NCI-H2107 (cell line): Measurements from ENCODE around the gene CAVIN2.
A peak's percentile ranks its signal among the peaks of the same experiment; 100 is the strongest.

Source experiments
- DNase-seq: peaks from one replicate; lab custom pipeline; 2025; lab: John Stamatoyannopoulos, UW

CAVIN2 gene

GRCh38 chr2:191839918-191840804 lies 6.7 kb downstream of the CAVIN2 start:
- no peak for DNase-seq

GRCh38 chr2:191838526-191838925 lies 8.4 kb downstream of the CAVIN2 start:
- no peak for DNase-seq

- DNase-seq = no peak
Measured at GRCh38 chr2:191836853-191837769, 9.8 kb downstream of the CAVIN2 start.

- DNase-seq = no peak
Measured at GRCh38 chr2:191836471-191836852, 10.4 kb downstream of the CAVIN2 start.

GRCh38 chr2:191835539-191836350 lies 11.1 kb downstream of the CAVIN2 start:
- no peak for DNase-seq

GRCh38 chr2:191835100-191835499 lies 11.8 kb downstream of the CAVIN2 start:
- no peak for DNase-seq

- DNase-seq = no peak
Measured at GRCh38 chr2:191833356-191833755, 13.5 kb downstream of the CAVIN2 start.

- DNase-seq = no peak
Measured at GRCh38 chr2:191832668-191833067, 14.2 kb downstream of the CAVIN2 start.

- no peak for DNase-seq
Measured at GRCh38 chr2:191831410-191831994, 15.4 kb downstream of the CAVIN2 start.

- DNase-seq = no peak
Measured at GRCh38 chr2:191824398-191824797, 22.5 kb downstream of the CAVIN2 start.

- DNase-seq = no peak
Measured at GRCh38 chr2:191821078-191821477, 25.8 kb downstream of the CAVIN2 start.

GRCh38 chr2:191818725-191819350 lies 28.1 kb downstream of the CAVIN2 start:
- DNase-seq = no peak

- no peak for DNase-seq
Measured at GRCh38 chr2:191818133-191818532, 28.8 kb downstream of the CAVIN2 start.

- DNase-seq = no peak
Measured at GRCh38 chr2:191815010-191815409, 31.9 kb downstream of the CAVIN2 start.

GRCh38 chr2:191813943-191814342 lies 32.9 kb downstream of the CAVIN2 start:
- DNase-seq = no peak

GRCh38 chr2:191811807-191812602 lies 34.9 kb downstream of the CAVIN2 start:
- DNase-seq = peak; percentile 32

GRCh38 chr2:191806396-191806795 lies 40.5 kb downstream of the CAVIN2 start:
- DNase-seq = no peak

GRCh38 chr2:191804766-191805165 lies 42.1 kb downstream of the CAVIN2 start:
- DNase-seq = no peak

GRCh38 chr2:191803007-191803406 lies 43.9 kb downstream of the CAVIN2 start:
- no peak for DNase-seq

- no peak for DNase-seq
Measured at GRCh38 chr2:191802180-191802579, 44.7 kb downstream of the CAVIN2 start.
